Measurements from ENCODE around the gene NPSR1.
"Not testable (repeated sequence)": the region's sequence is repeated elsewhere in the genome, so short reads cannot be mapped to it uniquely, and the experiment has no call there.

Gene NPSR1

DNA sequence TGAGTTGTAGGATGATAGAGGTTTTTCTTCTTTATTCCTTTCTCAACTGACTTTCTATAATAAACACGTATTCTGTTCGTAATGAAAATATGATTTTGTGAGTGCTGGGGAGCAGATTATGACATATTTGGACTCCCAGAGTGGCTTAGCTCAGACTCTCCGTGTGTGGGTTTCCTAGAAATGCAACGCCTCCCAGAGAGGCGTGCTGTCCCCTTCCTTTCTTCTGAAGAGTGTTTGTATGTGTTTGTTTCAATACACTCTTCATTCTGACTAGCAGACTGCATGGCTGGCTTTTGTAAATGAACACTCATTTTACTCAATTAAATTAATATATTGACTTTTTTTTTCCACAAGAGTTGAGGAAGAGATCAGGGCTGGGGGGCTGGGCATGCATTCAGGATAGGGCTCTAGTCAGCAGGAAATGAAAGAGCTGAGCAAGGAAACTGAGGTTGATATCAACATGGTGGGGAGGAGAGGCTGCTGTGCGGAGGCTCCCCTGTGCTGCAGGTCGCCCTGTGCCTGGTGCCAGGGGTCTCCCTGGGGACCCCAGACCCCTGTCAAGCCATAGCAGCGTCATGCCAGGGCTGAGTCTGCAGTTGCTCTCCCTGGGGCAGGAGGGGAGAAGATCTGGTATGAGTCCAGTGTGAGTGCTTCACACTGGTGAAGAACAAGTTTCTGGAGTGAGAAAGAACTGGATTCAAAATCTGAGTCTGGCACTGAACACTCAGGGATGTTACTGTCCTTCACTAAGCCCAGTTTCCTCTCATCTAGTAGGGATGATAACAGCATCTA is 221.1 kb downstream of the NPSR1 start:
- DNase-seq: not testable (repeated sequence)

DNA sequence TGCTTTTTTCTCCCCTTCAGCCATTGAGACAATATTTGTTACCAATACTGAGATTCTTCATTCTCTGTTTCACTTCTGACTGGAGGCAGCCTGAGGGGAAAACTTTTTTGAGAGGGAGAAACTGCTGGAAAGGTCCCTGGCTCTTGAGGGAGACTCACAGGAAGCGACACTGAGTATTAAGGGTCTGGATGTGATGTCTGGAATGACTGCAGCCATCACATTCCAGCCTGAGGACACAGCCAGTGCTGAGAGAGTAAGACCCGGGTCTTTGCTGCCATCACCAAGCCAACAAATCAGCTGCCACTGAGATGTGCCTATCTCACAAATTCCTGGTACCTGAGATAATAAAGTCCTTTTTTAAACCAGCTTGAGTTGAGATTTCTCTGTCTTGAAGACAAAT is 221.9 kb downstream of the NPSR1 start:
- no peak for DNase-seq

DNA sequence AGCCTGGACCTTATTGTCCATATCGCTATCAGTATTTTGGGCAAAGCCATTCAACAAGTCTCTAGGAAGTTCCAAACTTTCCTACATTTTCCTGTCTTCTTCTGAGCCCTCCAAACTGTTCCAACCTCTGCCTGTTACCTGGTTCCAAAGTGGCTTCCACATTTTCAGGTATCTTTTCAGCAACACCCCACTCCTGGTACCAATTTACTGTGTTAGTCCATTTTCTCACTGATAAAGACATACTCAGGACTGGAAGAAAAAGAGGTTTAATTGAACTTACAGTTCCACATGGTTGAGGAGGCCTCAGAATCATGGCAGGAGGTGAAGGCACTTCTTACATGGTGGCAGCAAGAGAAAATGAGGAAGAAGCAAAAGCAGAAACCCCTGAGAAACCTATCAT is 225.8 kb downstream of the NPSR1 start:
- DNase-seq: not testable (repeated sequence)

DNA sequence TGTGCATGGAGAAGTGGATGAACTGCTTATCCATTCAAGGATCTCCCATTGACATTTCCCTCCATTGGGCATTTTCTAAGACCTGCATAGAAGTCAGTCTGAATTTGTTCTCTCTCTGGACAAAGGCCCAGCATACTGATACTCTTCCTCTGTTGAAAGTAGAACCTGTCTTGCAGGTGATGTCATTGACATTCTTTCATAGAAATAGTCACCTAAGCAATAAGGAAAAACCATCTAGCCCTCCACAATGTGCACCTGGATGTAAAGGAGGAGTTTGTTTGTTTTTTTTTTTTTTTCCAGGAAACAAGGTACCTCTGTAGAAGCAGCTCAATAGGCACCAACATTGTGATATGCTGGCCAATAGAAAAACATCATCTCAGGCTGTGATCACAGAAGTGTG is 228.8 kb downstream of the NPSR1 start:
- no peak for DNase-seq

DNA sequence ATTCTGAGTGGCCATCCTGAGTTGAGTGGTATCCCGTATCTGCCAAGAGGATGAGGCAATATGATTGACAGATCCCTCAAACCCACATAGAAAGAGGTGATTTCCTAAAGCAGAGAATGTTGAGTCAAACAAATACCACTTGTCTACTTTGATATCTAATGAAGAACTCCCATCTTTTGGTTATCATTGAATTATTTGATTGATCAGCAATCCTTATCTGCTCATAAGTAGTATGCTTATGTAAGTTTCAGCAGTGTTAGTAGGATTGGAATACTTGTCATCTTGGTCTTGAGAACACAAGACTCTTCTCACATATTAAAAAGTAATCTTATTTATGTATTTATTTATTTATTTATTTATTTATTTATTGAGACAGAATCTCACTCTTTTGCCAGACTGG is 231.9 kb downstream of the NPSR1 start:
- DNase-seq: no peak

DNA sequence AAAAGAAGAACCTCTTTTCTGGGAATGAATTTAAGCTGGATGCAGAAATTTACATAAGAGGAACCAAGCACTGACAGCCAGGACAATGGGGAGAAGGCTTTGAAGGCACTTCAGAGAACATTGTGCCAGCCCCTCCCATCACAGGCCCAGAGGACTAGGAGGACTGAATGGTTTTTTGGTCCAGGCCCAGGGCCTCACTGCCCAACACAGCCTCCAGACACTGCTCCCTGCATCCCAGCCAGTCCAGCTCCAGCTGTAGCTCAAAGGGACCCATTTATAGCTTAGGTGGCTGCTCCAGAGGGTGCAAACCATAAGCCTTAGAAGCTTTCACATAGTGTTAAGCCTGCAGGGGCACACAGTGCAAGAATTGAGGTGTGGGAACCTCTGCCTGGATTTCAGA is 237.2 kb downstream of the NPSR1 start:
- DNase-seq: no peak

Data from activated CD4-positive, alpha-beta T cell treated with anti-CD3 and anti-CD28 coated beads for 1 hour (primary cell).